ENCODE measurements around the gene NOX5.
"Not testable (repeated sequence)": the region's sequence is repeated elsewhere in the genome, so short reads cannot be mapped to it uniquely, and the experiment has no call there.

The NOX5 gene

DNA sequence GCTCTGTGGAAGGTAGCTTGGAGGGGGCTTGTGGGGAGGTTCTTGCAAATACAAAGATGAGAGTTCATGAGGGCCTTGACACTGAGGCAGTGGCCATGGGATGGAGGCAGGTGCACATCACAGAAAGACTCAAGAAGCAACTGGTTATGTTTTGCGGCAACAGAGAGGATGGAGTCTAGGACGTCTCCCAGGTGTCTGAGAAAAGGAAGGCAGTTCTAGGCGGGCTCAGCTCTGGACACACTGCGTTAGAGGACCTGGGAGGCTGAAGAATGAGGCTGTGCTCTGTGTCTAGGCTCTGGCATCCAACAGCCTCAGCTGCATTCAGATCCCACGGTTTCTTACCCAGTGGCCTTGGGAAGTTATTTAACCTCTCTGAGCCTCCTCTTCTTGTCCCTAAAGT lies 23.5 kb downstream of the NOX5 start:
- DNase-seq: no peak
- intact Hi-C loops (cut with DNase I): no loop called here

GRCh38 chr15:69038508-69038907 lies 24.0 kb downstream of the NOX5 start:
- DNase-seq: no peak
- intact Hi-C loops (cut with DNase I): no loop called here

GRCh38 chr15:69039516-69040225 lies 25.2 kb downstream of the NOX5 start:
- DNase-seq: no peak
- intact Hi-C loops (cut with DNase I): no loop called here

- no peak for DNase-seq
- intact Hi-C loops (cut with DNase I): no loop called here
Observed at GRCh38 chr15:69042531-69042930, 28.0 kb downstream of the NOX5 start.

- no peak for DNase-seq
Observed at GRCh38 chr15:69045802-69046201, 31.3 kb downstream of the NOX5 start.

GRCh38 chr15:69046781-69047180 lies 32.3 kb downstream of the NOX5 start:
- no peak for DNase-seq
- intact Hi-C loops (cut with DNase I): no loop called here

More at GRCh38 chr15:69045802-69046201, 31.3 kb downstream of the NOX5 start:
- intact Hi-C loops (cut with DNase I): no loop called here

- no peak for DNase-seq
- intact Hi-C loops (cut with DNase I): no loop called here
Observed at GRCh38 chr15:69049976-69050375, 35.5 kb downstream of the NOX5 start.

- intact Hi-C loops (cut with DNase I): no loop called here
- DNase-seq: no peak
Observed at GRCh38 chr15:69055251-69055650, 40.8 kb downstream of the NOX5 start.

- intact Hi-C loops (cut with DNase I): no loop called here
Observed at GRCh38 chr15:69056365-69056764, 41.9 kb downstream of the NOX5 start.

GRCh38 chr15:69058830-69059556 lies 44.5 kb downstream of the NOX5 start:
- intact Hi-C loops (cut with DNase I): no loop called here
- DNase-seq: peak; percentile 76 to 98 (median 93)

More at GRCh38 chr15:69056365-69056764, 41.9 kb downstream of the NOX5 start:
- DNase-seq: peak in 12 of 42 donors; percentile 6 to 63 (median 22)

DNA sequence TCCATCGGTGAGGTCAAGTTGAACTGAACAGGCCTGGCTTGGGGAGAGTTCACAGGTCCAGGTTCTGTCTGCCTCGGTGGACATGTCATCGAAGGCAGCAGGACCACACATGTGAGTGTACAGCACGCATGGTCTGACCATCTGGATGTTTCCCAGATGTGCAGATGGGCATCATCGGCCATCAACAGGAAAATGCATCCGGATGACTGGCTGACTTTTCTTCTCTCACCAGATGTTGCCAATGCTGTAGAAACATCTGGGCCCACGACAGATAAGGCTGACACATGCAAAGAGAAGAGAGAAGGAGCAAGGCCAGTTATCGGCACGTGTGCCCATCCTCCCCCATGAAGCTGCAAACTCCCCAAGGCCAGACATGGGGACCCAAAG lies 45.1 kb downstream of the NOX5 start:
- DNase-seq: peak in 3 of 42 donors; percentile 14 to 36 (median 17)
- intact Hi-C loops (cut with DNase I): no loop called here

GRCh38 chr15:69060041-69060481 lies 45.6 kb downstream of the NOX5 start:
- intact Hi-C loops (cut with DNase I): loop anchor here (2.0 to 10.0 kb wide), 3 partner anchors 165 to 335 kb away; no protein-coding TSS in a partner anchor
- DNase-seq: peak in 1 of 42 donors; percentile 12

DNA sequence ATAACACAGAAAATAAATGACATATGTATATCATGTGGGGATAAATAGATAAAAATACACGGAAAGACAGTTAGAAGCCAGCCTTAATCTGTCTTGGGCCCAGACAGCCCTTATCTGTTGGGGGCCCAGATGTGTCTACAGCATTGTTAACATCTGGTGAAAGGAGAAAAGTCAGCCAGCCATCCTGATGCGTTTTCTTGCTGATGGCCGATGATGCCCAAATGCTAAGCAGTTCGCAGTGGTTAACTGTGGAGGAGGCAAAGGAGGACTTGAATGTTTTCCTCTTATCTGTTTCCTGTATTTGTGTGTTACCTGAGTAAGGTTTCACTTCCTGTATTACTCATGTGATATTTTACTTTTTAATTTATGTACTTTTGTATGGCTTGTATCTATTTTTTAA lies 46.2 kb downstream of the NOX5 start:
- DNase-seq: no peak
- intact Hi-C loops (cut with DNase I): loop anchor here (2.0 to 10.0 kb wide), 3 partner anchors 164 to 334 kb away; no protein-coding TSS in a partner anchor

DNA sequence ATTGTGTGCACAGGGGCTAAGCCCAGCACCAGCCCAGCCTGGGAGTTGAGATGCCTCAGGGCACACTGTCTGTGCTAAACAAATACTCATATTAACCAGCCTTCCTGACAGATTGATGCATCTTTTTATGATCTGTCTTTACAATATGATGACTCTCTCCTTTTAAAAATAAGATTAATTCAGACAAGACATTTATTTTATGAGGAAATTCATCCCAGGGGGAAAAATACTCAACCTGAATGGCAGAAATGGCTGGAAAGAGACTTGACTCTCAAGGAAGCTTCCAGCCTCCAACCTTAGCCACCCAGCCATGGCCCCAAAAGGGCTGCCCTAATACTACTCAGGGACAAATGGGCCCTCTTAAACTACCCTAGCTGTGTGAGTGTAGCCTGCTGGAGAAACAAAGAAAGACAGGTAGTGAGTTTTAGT lies 46.9 kb downstream of the NOX5 start:
- intact Hi-C loops (cut with DNase I): loop anchor here (2.0 to 10.0 kb wide), 3 partner anchors 163 to 333 kb away; no protein-coding TSS in a partner anchor
- no peak for DNase-seq

GRCh38 chr15:69064649-69065048 lies 50.2 kb downstream of the NOX5 start:
- DNase-seq: no peak
- intact Hi-C loops (cut with DNase I): loop anchor here (10.0 kb wide), 2 partner anchors 160 to 200 kb away; no protein-coding TSS in a partner anchor

- no peak for DNase-seq
- intact Hi-C loops (cut with DNase I): loop anchor here (10.0 kb wide), 2 partner anchors 158 to 198 kb away; no protein-coding TSS in a partner anchor
Observed at GRCh38 chr15:69066007-69066995, 51.8 kb downstream of the NOX5 start.

GRCh38 chr15:69067296-69067695 lies 52.8 kb downstream of the NOX5 start:
- intact Hi-C loops (cut with DNase I): loop anchor here (10.0 kb wide), 2 partner anchors 158 to 198 kb away; no protein-coding TSS in a partner anchor

GRCh38 chr15:69068157-69068556 lies 53.7 kb downstream of the NOX5 start:
- intact Hi-C loops (cut with DNase I): loop anchor here (10.0 kb wide), 2 partner anchors 157 to 197 kb away; no protein-coding TSS in a partner anchor
- DNase-seq: no peak

More at GRCh38 chr15:69067296-69067695, 52.8 kb downstream of the NOX5 start:
- no peak for DNase-seq

- intact Hi-C loops (cut with DNase I): loop anchor here (10.0 kb wide), 2 partner anchors 156 to 196 kb away; no protein-coding TSS in a partner anchor
- DNase-seq: not testable (repeated sequence)
Observed at GRCh38 chr15:69069290-69069689, 54.8 kb downstream of the NOX5 start.
